GM12878 (cell line): ENCODE results near the gene DOCK1.
"Not testable (repeated sequence)": the region's sequence is repeated elsewhere in the genome, so short reads cannot be mapped to it uniquely, and the experiment has no call there.

Experiments
- BRCA1 ChIP-seq: IDR thresholded peaks from 2 replicates; pipeline ENCODE4 v1.6.1; 2011; ENCODE audit warnings: low read depth, low read length, improper control_type of control experiment
- CBX3 ChIP-seq: fragments of 200-600 bp; sonication (generic); IDR thresholded peaks from 2 replicates; pipeline ENCODE4 v1.6.1; 2016; ENCODE audit warnings: low read depth, borderline replicate concordance
- CHD2 ChIP-seq: IDR thresholded peaks from 2 replicates; pipeline ENCODE4 v1.6.1; 2011; ENCODE audit warnings: low read depth, low read length, improper control_type of control experiment, borderline replicate concordance
- CTCF ChIP-seq, 3 experiments: IDR thresholded peaks in 2 of 3; conservative IDR thresholded peaks in 1 of 3; 2 replicates each; pipeline ENCODE4 v1.5.1; 2011; ENCODE audit warnings: low read depth in 3 of 3, low read length in 3 of 3, mild to moderate bottlenecking in 3 of 3, control low read depth in 2 of 3, moderate library complexity in 2 of 3, inconsistent platforms in 1 of 3, mixed read lengths in 1 of 3; ENCODE audit not compliant: control insufficient read depth in 2 of 3, insufficient read depth in 1 of 3; ENCODE audit errors: extremely low read depth in 1 of 3
- EP300 ChIP-seq, 2 experiments: fragments of 150-350 bp in 1 of 2; IDR thresholded peaks; 2 replicates each; pipeline ENCODE4 v1.6.1; 2011 to 2012; ENCODE audit warnings: low read depth in 2 of 2, low read length in 2 of 2, borderline replicate concordance in 1 of 2, improper control_type of control experiment in 1 of 2, inconsistent platforms in 1 of 2; ENCODE audit not compliant: control insufficient read depth in 1 of 2
- POLR2A ChIP-seq: IDR thresholded peaks from 2 replicates; pipeline ENCODE4 v1.6.1; 2011; ENCODE audit warnings: low read depth, mild to moderate bottlenecking, low read length
- POLR2AphosphoS2 ChIP-seq: IDR thresholded peaks from 2 replicates; pipeline ENCODE4 v1.6.1; 2011; ENCODE audit warnings: low read depth, mild to moderate bottlenecking, low read length, improper control_type of control experiment, moderate library complexity
- ZSCAN29 ChIP-seq: fragments of 450-650 bp; IDR thresholded peaks from 2 replicates; pipeline ENCODE4 v1.6.1; 2017; ENCODE audit warnings: mild to moderate bottlenecking, moderate library complexity

- TF ChIP-seq EP300 (IDR thresholded peaks at IDR 0.05; ENCODE audit: borderline replicate concordance in 1 of 2, control insufficient read depth in 1 of 2, low read depth in 2 of 2, low read length in 2 of 2); POLR2AphosphoS2; CTCF (IDR thresholded peaks at IDR 0.05 in 2 of 3, conservative IDR thresholded peaks at IDR 0.05 in 1 of 3; ENCODE audit: control insufficient read depth in 2 of 3, extremely low read depth in 1 of 3, insufficient read depth in 1 of 3, low read depth in 3 of 3, low read length in 3 of 3); BRCA1; CBX3; POLR2A; ZSCAN29; CHD2: not testable (repeated sequence)
These were observed 404.4 kb downstream of the DOCK1 start for GRCh38 chr10:127309619-127310018.
